Activated CD8-positive, alpha-beta memory T cell treated with anti-CD3 and anti-CD28 coated beads, Interleukin-2, amount 10 ng/mL, durations not matched to agents 7 days and 5 days (primary cell): Measurements from ENCODE around the gene NDUFS7. TPM values are rescaled to one million over a fixed set of nuclear protein-coding genes. Genes with fewer than 3 reads are reported as not detected.

Experiments used
- ATAC-seq: fragments of 150-1000 bp; cut with Tn5 transposase; one replicate; pipeline ENCODE4 v1.10.0; 2021; ENCODE audit warnings: moderate library complexity
- CTCF ChIA-PET: fragments of 350-600 bp; sonication (Branson Sonifier 250); formaldehyde crosslinking; loops from one replicate; lab custom pipeline; 2021; ENCODE audit warnings: antibody characterized with exemption; lab: Charles Lee
- DNase-seq: peaks from one replicate; pipeline ENCODE4 v3.0.0-alpha.2; 2020
- H3K27ac Mint-ChIP-seq: one replicate; pipeline ENCODE4 v1.8.0; 2021; ENCODE audit warnings: mild to moderate bottlenecking, mixed read lengths
- H3K27me3 Mint-ChIP-seq: one replicate; pipeline ENCODE4 v1.8.0; 2021; ENCODE audit warnings: mixed read lengths
- H3K36me3 Mint-ChIP-seq: one replicate; pipeline ENCODE4 v1.8.0; 2021; ENCODE audit warnings: mild to moderate bottlenecking, mixed read lengths
- H3K4me1 Mint-ChIP-seq: one replicate; pipeline ENCODE4 v1.8.0; 2021; ENCODE audit warnings: mixed read lengths
- H3K4me3 Mint-ChIP-seq: one replicate; pipeline ENCODE4 v1.8.0; 2021; ENCODE audit warnings: mild to moderate bottlenecking, moderate library complexity, mixed read lengths
- H3K9me3 Mint-ChIP-seq: one replicate; pipeline ENCODE4 v1.8.0; 2022; ENCODE audit warnings: low read depth, mixed read lengths
- total RNA-seq, 2 experiments: library from RNA; stranded (reverse); gene quantifications; one replicate each; pipeline ENCODE4 v1.2.3, GENCODE V29; 2021

Gene NDUFS7
- total RNA-seq, 2 experiments from 2014 or later: 124 to 135 TPM

- ATAC-seq: no peak
- Mint-ChIP-seq H3K27me3 (no peaks in the 10 kb centered on the region), H3K4me1 (no peaks in the 10 kb centered on the region), H3K4me3 (no peak overlapping the region), H3K27ac (no peak overlapping the region), H3K36me3 (peaks cover 27% of the 10 kb centered on the region), H3K9me3 (no peaks in the 10 kb centered on the region)
- DNase-seq: no peak
- CTCF ChIA-PET: no interaction called here
Measured at GRCh38 chr19:1425902-1426301, 42.2 kb downstream of the NDUFS7 start.

- CTCF ChIA-PET: no interaction called here
- Mint-ChIP-seq H3K4me1 (no peaks in the 10 kb centered on the region), H3K36me3 (peaks cover 27% of the 10 kb centered on the region), H3K4me3 (no peak overlapping the region), H3K9me3 (no peaks in the 10 kb centered on the region), H3K27ac (no peak overlapping the region), H3K27me3 (no peaks in the 10 kb centered on the region)
- ATAC-seq (no peak), DNase-seq (no peak)
Measured at GRCh38 chr19:1426736-1427135, 43.0 kb downstream of the NDUFS7 start.

GRCh38 chr19:1427221-1427920 lies 43.7 kb downstream of the NDUFS7 start:
- Mint-ChIP-seq H3K9me3 (no peaks in the 10 kb centered on the region), H3K36me3 (peaks cover 27% of the 10 kb centered on the region), H3K27ac (no peak overlapping the region), H3K4me1 (no peaks in the 10 kb centered on the region), H3K4me3 (no peak overlapping the region), H3K27me3 (no peaks in the 10 kb centered on the region)
- no peak for DNase-seq
- CTCF ChIA-PET: no interaction called here
- no peak for ATAC-seq

GRCh38 chr19:1428738-1429391 lies 45.2 kb downstream of the NDUFS7 start:
- H3K9me3 Mint-ChIP-seq: no peaks in the 10 kb centered on the region
- H3K4me1 Mint-ChIP-seq: no peaks in the 10 kb centered on the region
- H3K27me3 Mint-ChIP-seq: no peaks in the 10 kb centered on the region
- CTCF ChIA-PET: interaction anchor here (0.8 kb wide), 1 partner anchor 397 kb away, joined by 3 read pairs; no protein-coding TSS in a partner anchor
- no peak for DNase-seq
- ATAC-seq: no peak
- no peak overlapping the region for H3K27ac Mint-ChIP-seq
- no peak overlapping the region for H3K4me3 Mint-ChIP-seq
- peaks cover 17% of the 10 kb centered on the region for H3K36me3 Mint-ChIP-seq

- CTCF ChIA-PET: no interaction called here
- DNase-seq: no peak
- Mint-ChIP-seq H3K27ac (no peak overlapping the region), H3K36me3 (peaks cover 13% of the 10 kb centered on the region), H3K27me3 (no peaks in the 10 kb centered on the region), H3K4me1 (no peaks in the 10 kb centered on the region), H3K4me3 (no peak overlapping the region), H3K9me3 (no peaks in the 10 kb centered on the region)
- ATAC-seq: no peak
Measured at GRCh38 chr19:1429750-1430149, 46.0 kb downstream of the NDUFS7 start.

- CTCF ChIA-PET: no interaction called here
- H3K27me3 Mint-ChIP-seq: no peaks in the 10 kb centered on the region
- H3K9me3 Mint-ChIP-seq: no peaks in the 10 kb centered on the region
- ATAC-seq (no peak), DNase-seq (no peak)
- no peak overlapping the region for H3K4me3 Mint-ChIP-seq
- peaks cover 10% of the 10 kb centered on the region for H3K36me3 Mint-ChIP-seq
- H3K4me1 Mint-ChIP-seq: no peaks in the 10 kb centered on the region
- H3K27ac Mint-ChIP-seq: no peak overlapping the region
Measured at GRCh38 chr19:1430246-1430645, 46.5 kb downstream of the NDUFS7 start.

GRCh38 chr19:1431759-1432506 lies 48.2 kb downstream of the NDUFS7 start:
- H3K4me1 Mint-ChIP-seq: no peaks in the 10 kb centered on the region
- H3K36me3 Mint-ChIP-seq: peaks cover 9% of the 10 kb centered on the region
- no peak overlapping the region for H3K27ac Mint-ChIP-seq
- no peaks in the 10 kb centered on the region for H3K27me3 Mint-ChIP-seq
- H3K4me3 Mint-ChIP-seq: no peak overlapping the region
- CTCF ChIA-PET: no interaction called here
- ATAC-seq: no peak
- no peaks in the 10 kb centered on the region for H3K9me3 Mint-ChIP-seq
- DNase-seq: no peak

- ATAC-seq (no peak), DNase-seq (no peak)
- CTCF ChIA-PET: no interaction called here
- Mint-ChIP-seq H3K36me3 (peaks cover 9% of the 10 kb centered on the region), H3K4me1 (peaks cover under 1% of the 10 kb centered on the region), H3K27ac (no peak overlapping the region), H3K9me3 (no peaks in the 10 kb centered on the region), H3K27me3 (no peaks in the 10 kb centered on the region), H3K4me3 (no peak overlapping the region)
Measured at GRCh38 chr19:1432507-1432887, 48.8 kb downstream of the NDUFS7 start.

- CTCF ChIA-PET: no interaction called here
- no peak overlapping the region for H3K27ac Mint-ChIP-seq
Measured at GRCh38 chr19:1433119-1434039, 49.7 kb downstream of the NDUFS7 start.

GRCh38 chr19:1434040-1434366 lies 50.3 kb downstream of the NDUFS7 start:
- no peaks in the 10 kb centered on the region for H3K27me3 Mint-ChIP-seq
- ATAC-seq: no peak
- H3K36me3 Mint-ChIP-seq: peaks cover 14% of the 10 kb centered on the region
- no peak for DNase-seq
- no peak overlapping the region for H3K27ac Mint-ChIP-seq
- H3K4me1 Mint-ChIP-seq: peaks cover 5% of the 10 kb centered on the region
- no peak overlapping the region for H3K4me3 Mint-ChIP-seq
- no peaks in the 10 kb centered on the region for H3K9me3 Mint-ChIP-seq
- CTCF ChIA-PET: no interaction called here

More at GRCh38 chr19:1433119-1434039, 49.7 kb downstream of the NDUFS7 start:
- Mint-ChIP-seq H3K4me3 (no peak overlapping the region), H3K9me3 (no peaks in the 10 kb centered on the region), H3K4me1 (peaks cover 5% of the 10 kb centered on the region), H3K27me3 (no peaks in the 10 kb centered on the region), H3K36me3 (peaks cover 12% of the 10 kb centered on the region)
- DNase-seq: no peak
- ATAC-seq: no peak

GRCh38 chr19:1434577-1435060 lies 50.9 kb downstream of the NDUFS7 start:
- ATAC-seq (no peak), DNase-seq (no peak)
- Mint-ChIP-seq H3K9me3 (no peaks in the 10 kb centered on the region), H3K27ac (no peak overlapping the region), H3K4me1 (peaks cover 8% of the 10 kb centered on the region), H3K27me3 (no peaks in the 10 kb centered on the region), H3K36me3 (peaks cover 18% of the 10 kb centered on the region), H3K4me3 (no peak overlapping the region)
- CTCF ChIA-PET: interaction anchor here (0.6 kb wide), 1 partner anchor 246 kb away, joined by 3 read pairs; no protein-coding TSS in a partner anchor

- CTCF ChIA-PET: interaction anchor here (1.4 kb wide), 1 partner anchor 10 kb away, joined by 6 read pairs; no protein-coding TSS in a partner anchor
- no peaks in the 10 kb centered on the region for H3K9me3 Mint-ChIP-seq
- peaks cover 26% of the 10 kb centered on the region for H3K36me3 Mint-ChIP-seq
Measured at GRCh38 chr19:1435378-1435989, 51.8 kb downstream of the NDUFS7 start.

More at GRCh38 chr19:1435378-1435989, 51.8 kb downstream of the NDUFS7 start:
- Mint-ChIP-seq H3K4me3 (no peak overlapping the region), H3K27me3 (no peaks in the 10 kb centered on the region), H3K27ac (no peak overlapping the region), H3K4me1 (peaks cover 17% of the 10 kb centered on the region)
- ATAC-seq: no peak
- DNase-seq: no peak
